Camera-type eye (tissue), 1 donor: Measurements from ENCODE around the gene DCTN4. TPM values are rescaled to one million over a fixed set of nuclear protein-coding genes. Genes with fewer than 3 reads are reported as not detected.

Experiments used
- total RNA-seq: library from RNA; depleted of rRNA; stranded (reverse); fragments of >200 nt; gene quantifications from one replicate; pipeline ENCODE4 v1.2.3, GENCODE V29; 2014

Gene DCTN4
- total RNA-seq = 126 TPM

DNA sequence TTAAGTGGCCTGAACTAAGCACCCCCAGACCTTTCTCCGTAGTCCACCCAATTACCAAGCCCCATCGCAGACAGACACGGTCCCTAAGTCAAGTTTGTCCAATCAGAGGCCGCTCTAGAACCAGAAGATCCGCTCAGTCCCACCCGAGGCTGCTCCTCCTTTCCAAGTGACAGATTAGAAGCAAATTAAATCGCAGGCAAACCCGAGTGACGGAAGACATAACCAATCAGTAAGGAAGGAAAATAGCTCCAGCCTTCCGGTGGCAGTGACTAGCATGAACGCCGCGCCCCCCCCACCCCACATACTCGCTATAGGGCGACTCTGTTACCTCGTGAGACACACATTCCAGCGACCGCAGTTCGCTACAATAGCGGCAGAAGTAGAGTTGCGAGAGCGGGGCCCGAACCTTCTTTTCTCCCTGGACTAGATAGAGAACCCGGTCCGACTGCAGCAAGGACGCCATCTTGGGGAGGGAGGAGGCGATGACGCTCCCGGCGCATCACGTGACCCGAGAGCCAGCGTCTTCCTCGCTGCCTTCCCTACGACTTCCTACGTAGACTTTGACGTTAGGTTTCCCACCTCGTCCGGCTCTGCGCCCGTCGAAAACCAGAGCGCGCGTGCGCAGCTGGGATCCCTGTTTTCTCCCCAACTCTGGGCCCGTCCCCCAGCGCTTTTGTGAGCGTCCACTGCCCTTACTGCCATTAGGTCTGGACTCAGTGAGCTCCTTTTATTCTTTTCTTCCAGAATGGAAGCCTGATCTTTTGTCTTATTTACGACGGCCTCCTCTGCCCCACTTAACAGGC is at the start of gene DCTN4:
TSS of gene DCTN4 (minus strand) at position 487 of the 803 bp plus-strand sequence. CDS start at position 463, 24 bp downstream.

DNA sequence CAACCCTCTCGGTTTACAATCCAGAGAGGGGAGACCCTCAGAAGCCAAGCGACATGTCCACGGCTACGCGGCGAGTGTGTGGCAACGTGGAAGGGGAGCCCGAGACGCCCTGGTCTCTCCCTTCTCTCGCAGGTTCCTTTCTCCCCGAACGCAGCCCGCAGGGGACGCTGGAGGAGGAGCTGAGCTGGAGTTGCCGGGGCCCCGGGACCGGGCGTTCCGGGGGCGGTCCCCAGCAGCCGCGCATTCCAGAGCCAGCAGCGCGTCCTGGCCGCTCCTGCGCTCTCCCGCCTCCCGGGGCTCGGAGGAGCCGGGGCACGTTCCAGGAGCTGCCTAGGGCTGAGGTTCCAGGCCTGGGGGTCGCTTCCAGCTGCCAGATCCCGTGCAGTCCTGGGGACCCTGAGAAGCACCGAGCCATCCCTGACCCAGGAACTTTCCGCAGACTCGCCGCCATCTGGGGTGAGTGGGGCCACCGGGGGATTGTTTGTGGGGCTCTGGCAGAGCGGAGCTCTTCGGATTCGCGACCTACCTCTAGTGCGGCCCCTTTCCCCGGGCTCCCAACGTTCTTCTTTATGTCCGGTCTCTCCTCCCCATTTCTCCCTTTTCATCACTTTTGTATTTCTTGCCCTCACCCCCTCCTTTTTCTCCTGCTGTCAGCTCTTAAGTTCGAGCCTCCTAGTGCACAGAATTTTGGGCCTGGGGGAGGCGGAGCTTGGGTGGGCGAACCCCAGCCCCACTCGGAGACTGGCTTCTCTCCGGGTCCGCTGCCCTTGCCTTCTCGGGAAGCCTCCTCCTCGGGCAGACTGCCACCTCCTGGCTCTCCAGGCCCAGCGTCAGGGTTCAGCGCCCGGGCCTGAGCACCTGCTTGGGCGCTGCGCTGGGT is 19.9 kb upstream of the DCTN4 start, which contains the start of gene SMIM3:
TSS of gene SMIM3 (plus strand) at position 241 of the 880 bp plus-strand sequence. CDS start 16,684 bp downstream, outside the sequence.

DNA sequence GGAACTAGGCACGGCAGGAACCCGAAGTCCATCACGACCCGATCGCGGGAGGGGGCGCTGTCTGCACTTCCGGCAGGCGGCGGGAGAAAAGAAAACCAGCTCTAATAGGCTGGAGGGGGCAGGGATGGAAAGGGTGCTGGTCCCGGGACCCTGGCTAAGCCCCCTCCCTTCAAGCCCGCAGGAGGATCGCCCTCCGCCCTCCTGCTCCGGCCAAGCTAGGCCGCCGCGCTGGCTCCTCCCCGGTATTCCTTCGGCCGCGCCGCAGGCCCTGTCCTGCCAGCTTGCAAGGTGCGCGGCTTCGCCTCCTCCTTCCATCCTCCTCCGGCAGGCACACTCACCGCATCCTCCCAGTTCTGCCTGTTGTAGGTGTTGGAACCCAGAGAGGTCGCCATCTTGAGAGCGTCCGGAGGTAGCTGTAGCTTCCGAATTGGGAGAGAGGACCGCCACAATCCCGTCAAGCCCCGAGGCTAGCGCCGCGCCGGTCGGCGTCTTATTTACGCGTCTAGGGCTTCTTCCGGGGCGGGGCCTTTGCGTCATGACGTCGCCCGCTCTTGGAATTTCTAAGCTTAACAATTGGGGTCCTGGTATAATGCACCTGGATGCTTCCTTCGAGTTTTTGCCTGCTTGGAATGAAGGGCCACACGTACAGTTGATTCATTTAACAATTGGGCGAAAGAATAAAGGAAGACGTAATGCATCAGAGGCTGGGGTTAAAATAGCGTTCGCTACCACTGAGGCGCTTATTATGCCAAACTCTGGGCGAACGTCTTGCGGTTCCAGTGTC is 58.0 kb downstream of the DCTN4 start, which contains the start of gene RBM22:
TSS of gene RBM22 (minus strand) at position 469 of the 784 bp plus-strand sequence. CDS start at position 392, 77 bp downstream.

DNA sequence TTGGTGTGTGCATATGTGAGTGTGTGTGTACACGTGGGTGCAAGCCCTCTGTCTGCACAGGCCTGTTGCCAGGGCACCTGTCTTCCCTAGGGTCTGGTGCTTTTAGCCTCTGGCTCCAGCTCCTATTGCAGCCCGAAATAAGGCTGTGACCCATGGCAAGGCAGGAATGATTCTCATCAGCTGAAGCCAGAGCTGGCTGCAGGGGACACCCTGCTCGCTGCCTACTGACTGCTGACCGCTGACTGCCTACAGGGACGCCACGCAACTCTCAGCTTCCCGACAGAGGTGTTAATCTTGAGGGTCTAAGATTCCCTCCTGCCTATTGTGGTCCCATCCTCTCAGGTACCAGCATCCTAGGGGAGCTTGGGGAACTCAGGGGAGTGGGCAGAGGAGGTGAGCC is 97.7 kb downstream of the DCTN4 start, which contains the start of gene MYOZ3:
TSS of gene MYOZ3 (plus strand) at position 166 of the 400 bp plus-strand sequence. CDS start 1,691 bp downstream, outside the sequence.

Other genes with a start within 250 kb of the DCTN4 start
- gene SYNPO, start 118.4 kb downstream of the DCTN4 start, total RNA-seq = 10.1 TPM
- 11.1 TPM for gene MYOZ3, start 97.8 kb downstream of the DCTN4 start, total RNA-seq
- 51.5 TPM for gene RBM22, start 58.0 kb downstream of the DCTN4 start, total RNA-seq
- 7.3 TPM for gene SMIM3, start 19.7 kb upstream of the DCTN4 start, total RNA-seq
- not detected for gene IRGM, start 87.5 kb upstream of the DCTN4 start, total RNA-seq
- 39.5 TPM for gene ZNF300, start 146.0 kb upstream of the DCTN4 start, total RNA-seq